DMS53 (cell line): ENCODE results near the gene MPIG6B.
A peak's percentile ranks its signal among the peaks of the same experiment; 100 is the strongest.

Experiments used
- DNase-seq: peaks from one replicate; lab custom pipeline; 2025; lab: John Stamatoyannopoulos, UW

MPIG6B gene

GRCh38 chr6:31737991-31738979, 15.1 kb downstream of the MPIG6B start:
- peak; percentile 99 for DNase-seq

- peak; percentile 100 for DNase-seq
These were observed 16.6 kb downstream of the MPIG6B start, which contains the start of gene MSH5 for GRCh38 chr6:31739639-31740396. Gene MSH5, plus strand, starts transcription at chr6:31740005. Its CDS starts 462 bp downstream, at chr6:31740467.

- DNase-seq: no peak
These were observed 17.4 kb downstream of the MPIG6B start for GRCh38 chr6:31740397-31741223.

- no peak for DNase-seq
These were observed 18.6 kb downstream of the MPIG6B start for GRCh38 chr6:31741815-31742214.

GRCh38 chr6:31742894-31743293, 19.7 kb downstream of the MPIG6B start:
- DNase-seq: no peak

GRCh38 chr6:31744422-31744821, 21.2 kb downstream of the MPIG6B start:
- DNase-seq: no peak

- DNase-seq: peak; percentile 81
These were observed 26.3 kb downstream of the MPIG6B start for GRCh38 chr6:31749301-31750036.

- DNase-seq: no peak
These were observed 27.3 kb downstream of the MPIG6B start for GRCh38 chr6:31750411-31751022.

- DNase-seq: no peak
These were observed 29.7 kb downstream of the MPIG6B start for GRCh38 chr6:31752739-31753319.

- no peak for DNase-seq
These were observed 35.1 kb downstream of the MPIG6B start for GRCh38 chr6:31758281-31758680.

GRCh38 chr6:31760790-31761189, 37.6 kb downstream of the MPIG6B start:
- DNase-seq: no peak

GRCh38 chr6:31761343-31761742, 38.2 kb downstream of the MPIG6B start:
- DNase-seq: no peak

GRCh38 chr6:31762356-31762755, 39.2 kb downstream of the MPIG6B start, which contains the start of gene SAPCD1:
Gene SAPCD1, plus strand, starts transcription at chr6:31762656. Its CDS starts 399 bp downstream, at chr6:31763055.
- DNase-seq: no peak

- DNase-seq: no peak
These were observed 39.9 kb downstream of the MPIG6B start for GRCh38 chr6:31762878-31763618.

- no peak for DNase-seq
These were observed 40.4 kb downstream of the MPIG6B start for GRCh38 chr6:31763619-31763940.

GRCh38 chr6:31764198-31764597, 41.0 kb downstream of the MPIG6B start:
- no peak for DNase-seq

GRCh38 chr6:31765559-31765909, 42.4 kb downstream of the MPIG6B start:
- no peak for DNase-seq

- peak; percentile 80 for DNase-seq
These were observed 43.0 kb downstream of the MPIG6B start for GRCh38 chr6:31765910-31766794.
